Measurements from ENCODE around the gene DOCK4. TPM values are rescaled to one million over a fixed set of nuclear protein-coding genes. Genes with fewer than 3 reads are reported as not detected.
A peak's percentile ranks its signal among the peaks of the same experiment; 100 is the strongest.
"Not testable (repeated sequence)": the region's sequence is repeated elsewhere in the genome, so short reads cannot be mapped to it uniquely, and the experiment has no call there.

DOCK4 gene
- total RNA-seq, 4 donors from 2014 or later, result 9.9 to 30.9 (median 13.7) TPM

GRCh38 chr7:112129655-112130323, 76.4 kb downstream of the DOCK4 start:
- no peak for TF ChIP-seq POLR2A (IDR thresholded peaks at IDR 0.05)
- TF ChIP-seq, protein P1, sequence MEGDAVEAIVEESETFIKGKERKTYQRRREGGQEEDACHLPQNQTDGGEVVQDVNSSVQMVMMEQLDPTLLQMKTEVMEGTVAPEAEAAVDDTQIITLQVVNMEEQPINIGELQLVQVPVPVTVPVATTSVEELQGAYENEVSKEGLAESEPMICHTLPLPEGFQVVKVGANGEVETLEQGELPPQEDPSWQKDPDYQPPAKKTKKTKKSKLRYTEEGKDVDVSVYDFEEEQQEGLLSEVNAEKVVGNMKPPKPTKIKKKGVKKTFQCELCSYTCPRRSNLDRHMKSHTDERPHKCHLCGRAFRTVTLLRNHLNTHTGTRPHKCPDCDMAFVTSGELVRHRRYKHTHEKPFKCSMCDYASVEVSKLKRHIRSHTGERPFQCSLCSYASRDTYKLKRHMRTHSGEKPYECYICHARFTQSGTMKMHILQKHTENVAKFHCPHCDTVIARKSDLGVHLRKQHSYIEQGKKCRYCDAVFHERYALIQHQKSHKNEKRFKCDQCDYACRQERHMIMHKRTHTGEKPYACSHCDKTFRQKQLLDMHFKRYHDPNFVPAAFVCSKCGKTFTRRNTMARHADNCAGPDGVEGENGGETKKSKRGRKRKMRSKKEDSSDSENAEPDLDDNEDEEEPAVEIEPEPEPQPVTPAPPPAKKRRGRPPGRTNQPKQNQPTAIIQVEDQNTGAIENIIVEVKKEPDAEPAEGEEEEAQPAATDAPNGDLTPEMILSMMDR (IDR thresholded peaks at IDR 0.05), result no peak
- Histone ChIP-seq H3K27ac (peak overlapping the region in 2 of 4 donors; percentile 19 to 20), H3K4me1 (no peaks in the 10 kb centered on the region), H3K36me3 (no peaks in the 10 kb centered on the region), H3K4me3 (no peak overlapping the region), H3K9me3 (no peaks in the 10 kb centered on the region), H3K27me3 (no peaks in the 10 kb centered on the region)
- WGBS, 2 donors, result 36 to 51% methylated on average over 5 of the region's 5 CpGs
- intact Hi-C loops (cut with DNase I), result no loop called here
- DNase-seq, result no peak

DNA sequence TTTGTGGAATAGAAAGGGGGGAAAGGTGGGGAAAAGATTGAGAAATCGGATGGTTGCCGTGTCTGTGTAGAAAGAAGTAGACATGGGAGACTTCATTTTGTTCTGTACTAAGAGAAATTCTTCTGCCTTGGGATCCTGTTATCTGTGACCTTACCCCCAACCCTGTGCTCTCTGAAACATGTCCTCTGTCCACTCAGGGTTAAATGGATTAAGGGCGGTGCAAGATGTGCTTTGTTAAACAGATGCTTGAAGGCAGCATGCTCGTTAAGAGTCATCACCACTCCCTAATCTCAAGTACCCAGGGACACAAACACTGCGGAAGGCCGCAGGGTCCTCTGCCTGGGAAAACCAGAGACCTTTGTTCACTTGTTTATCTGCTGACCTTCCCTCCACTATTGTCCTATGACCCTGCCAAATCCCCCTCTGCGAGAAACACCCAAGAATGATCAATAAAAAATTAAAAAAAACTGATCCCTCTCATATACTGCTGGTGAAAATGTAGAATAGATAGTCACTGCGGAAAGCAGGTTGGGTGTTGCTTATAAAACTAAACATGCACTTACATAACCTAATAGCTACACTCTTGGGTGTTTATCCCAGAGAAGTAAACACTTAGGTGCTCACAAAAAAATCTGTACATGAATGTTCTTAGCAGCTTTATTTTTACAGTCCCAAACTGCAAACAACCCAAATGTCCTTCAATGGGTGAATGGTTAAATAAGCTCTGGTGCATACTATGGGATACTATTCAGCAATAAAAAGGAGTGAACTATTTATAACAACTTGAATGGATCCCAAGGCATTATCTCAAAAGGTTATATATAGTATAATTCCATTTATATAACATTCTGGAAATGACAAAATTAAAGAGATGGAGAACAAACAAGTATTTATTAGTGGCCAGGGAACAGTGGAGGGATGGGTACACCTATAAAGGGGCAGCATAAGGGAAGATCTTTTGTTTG, 77.5 kb downstream of the DOCK4 start:
- H3K27me3 ChIP-seq; H3K4me1 ChIP-seq; H3K4me3 ChIP-seq; H3K36me3 ChIP-seq; H3K27ac ChIP-seq; intact Hi-C loops (cut with DNase I); DNase-seq; H3K9me3 ChIP-seq: not testable (repeated sequence)
- WGBS, 2 donors, result 96 to 98% methylated on average over 4 to 5 of the region's 8 CpGs

GRCh38 chr7:112128041-112128440, 78.2 kb downstream of the DOCK4 start:
- intact Hi-C loops (cut with DNase I); H3K27me3 ChIP-seq; H3K36me3 ChIP-seq; DNase-seq; H3K9me3 ChIP-seq; H3K27ac ChIP-seq; H3K4me1 ChIP-seq; H3K4me3 ChIP-seq: not testable (repeated sequence)
- WGBS, 2 donors, result no CpG with 5 or more reads among the region's 13 CpGs

GRCh38 chr7:112125250-112125649, 80.9 kb downstream of the DOCK4 start:
- no peaks in the 10 kb centered on the region for H3K36me3 ChIP-seq
- no peak overlapping the region for H3K4me3 ChIP-seq
- H3K27ac ChIP-seq, result no peak overlapping the region
- TF ChIP-seq, protein P1 (IDR thresholded peaks at IDR 0.05), result no peak
- TF ChIP-seq POLR2A (IDR thresholded peaks at IDR 0.05), result no peak
- H3K4me1 ChIP-seq, result no peaks in the 10 kb centered on the region
- no peaks in the 10 kb centered on the region for H3K27me3 ChIP-seq
- intact Hi-C loops (cut with DNase I), result no loop called here
- 78 to 92% methylated on average over 2 of the region's 2 CpGs for WGBS, 2 donors
- H3K9me3 ChIP-seq, result no peaks in the 10 kb centered on the region
- no peak for DNase-seq

DNA sequence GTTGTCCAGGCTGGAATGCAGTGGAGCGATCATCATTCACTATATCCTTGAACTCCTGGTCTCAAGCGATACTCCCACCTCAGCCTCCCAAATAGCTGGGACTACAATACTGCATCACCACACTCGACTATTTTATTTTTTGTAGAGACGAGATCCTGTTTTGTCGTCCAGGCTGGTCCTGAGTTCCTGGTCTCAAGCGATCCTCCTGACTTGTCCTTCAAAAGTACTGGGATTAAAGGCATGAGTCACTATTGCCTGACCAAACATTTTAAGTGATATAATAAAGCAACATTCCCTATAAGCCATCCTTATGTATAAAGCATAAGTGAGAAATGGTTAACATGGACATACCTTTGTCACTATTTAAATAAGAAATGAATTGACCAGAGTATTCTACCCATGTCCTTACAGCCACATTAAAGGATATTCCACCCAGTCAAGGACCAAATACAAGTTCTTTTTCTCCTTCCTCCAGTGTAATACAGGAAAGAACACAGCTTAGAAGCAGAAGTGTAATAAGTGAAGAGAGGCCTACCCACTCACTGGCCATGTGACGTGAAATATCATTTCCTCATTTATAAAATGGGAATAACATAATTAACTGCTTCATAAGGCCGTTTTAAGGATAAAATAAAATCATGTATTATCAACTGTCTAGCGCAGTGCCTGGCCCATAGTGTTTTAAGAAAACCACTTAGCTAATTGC, 82.0 kb downstream of the DOCK4 start:
- TF ChIP-seq, protein P1 (IDR thresholded peaks at IDR 0.05), result no peak
- no peak for TF ChIP-seq POLR2A (IDR thresholded peaks at IDR 0.05)
- no peaks in the 10 kb centered on the region for H3K9me3 ChIP-seq
- no peaks in the 10 kb centered on the region for H3K27me3 ChIP-seq
- no peak for DNase-seq
- no peak overlapping the region for H3K4me3 ChIP-seq
- no peaks in the 10 kb centered on the region for H3K4me1 ChIP-seq
- H3K36me3 ChIP-seq, result no peaks in the 10 kb centered on the region
- intact Hi-C loops (cut with DNase I), result no loop called here
- H3K27ac ChIP-seq, result peak overlapping the region in 1 of 4 donors; percentile 12
- 79 to 83% methylated on average over 9 of the region's 9 CpGs for WGBS, 2 donors

Data from esophagus squamous epithelium (tissue), 5 donors.